GM19351 (cell line): ENCODE data around the gene CLEC16A.

Experiments
- ATAC-seq: cut with Tn5 transposase; IDR thresholded peaks from one replicate; pipeline ENCODE4 v1.9.1; 2021; ENCODE audit warnings: mild to moderate bottlenecking, moderate library complexity; ENCODE audit not compliant: unreplicated experiment

CLEC16A gene

DNA sequence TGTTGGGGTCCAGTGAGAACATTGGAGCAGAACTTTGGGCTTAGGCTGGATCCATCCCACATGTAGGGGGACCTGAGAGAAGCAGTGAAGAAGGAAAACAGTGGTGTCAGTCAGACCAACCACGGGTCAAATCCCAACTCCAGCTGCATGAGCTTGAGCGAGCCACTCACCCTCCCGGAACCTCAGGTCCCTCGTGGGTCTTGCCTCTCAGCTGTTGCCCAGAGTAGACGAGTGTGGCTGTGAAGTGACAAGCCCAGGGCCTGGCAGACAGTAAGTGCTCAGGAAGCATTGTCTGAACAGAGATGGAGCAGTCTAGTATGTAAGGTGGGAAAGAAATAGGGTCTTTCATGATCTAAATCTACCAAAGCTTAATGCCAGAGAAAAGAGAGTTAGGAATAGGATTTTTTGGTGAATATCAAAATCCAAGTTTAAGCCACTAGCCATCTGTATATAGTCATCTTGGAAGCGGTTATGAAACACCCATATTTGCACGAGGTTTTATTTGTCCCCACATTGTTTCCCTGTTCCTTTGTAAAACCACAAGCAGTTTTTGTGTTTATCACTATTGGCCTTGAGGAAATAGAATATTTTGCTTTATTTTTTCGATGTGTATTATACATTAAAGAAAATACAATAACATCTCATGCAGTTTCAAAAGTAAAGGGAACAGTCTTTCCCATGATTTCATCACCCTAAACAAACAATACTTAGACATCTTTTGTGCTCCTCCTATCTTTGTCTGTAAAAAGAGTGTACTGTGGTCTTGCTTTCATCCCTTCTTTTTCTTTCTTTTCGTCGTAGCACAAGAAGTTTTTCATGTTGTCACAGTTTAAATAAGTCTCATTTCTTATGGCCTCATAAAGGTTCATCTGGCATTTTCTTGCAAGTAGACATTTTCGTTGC, 112.0 kb downstream of the CLEC16A start:
- no peak for ATAC-seq

DNA sequence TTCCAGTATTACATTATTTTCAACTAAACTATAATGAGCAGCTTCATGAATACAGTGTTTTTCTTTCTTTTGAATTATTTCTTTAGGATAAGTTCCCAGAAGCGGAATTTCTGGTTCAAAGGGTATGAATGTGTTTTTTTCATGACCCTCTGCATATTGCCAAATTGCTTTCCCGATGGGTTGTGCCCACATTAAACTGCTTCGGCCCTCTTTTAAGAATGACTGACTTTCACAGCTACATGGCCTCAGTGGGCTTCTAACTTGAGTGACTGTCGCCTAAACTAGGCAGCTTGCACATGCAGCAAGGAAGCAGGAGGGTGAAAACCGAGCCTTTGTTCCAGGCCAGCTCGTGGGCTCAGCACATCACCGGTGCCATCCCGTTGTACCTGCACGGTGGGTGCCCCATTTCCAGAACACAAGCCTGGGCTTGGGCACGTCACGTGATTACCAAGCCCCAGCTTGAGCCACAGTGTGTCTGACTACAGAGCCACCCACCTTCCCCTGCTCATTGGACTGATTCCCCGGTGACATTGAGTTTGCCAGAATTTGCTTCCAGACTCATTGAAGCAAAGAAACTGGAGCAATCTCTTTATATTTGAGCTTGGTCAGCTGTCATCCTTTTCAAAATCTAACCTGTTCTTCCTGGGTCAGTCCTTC, 112.8 kb downstream of the CLEC16A start:
- no peak for ATAC-seq

DNA sequence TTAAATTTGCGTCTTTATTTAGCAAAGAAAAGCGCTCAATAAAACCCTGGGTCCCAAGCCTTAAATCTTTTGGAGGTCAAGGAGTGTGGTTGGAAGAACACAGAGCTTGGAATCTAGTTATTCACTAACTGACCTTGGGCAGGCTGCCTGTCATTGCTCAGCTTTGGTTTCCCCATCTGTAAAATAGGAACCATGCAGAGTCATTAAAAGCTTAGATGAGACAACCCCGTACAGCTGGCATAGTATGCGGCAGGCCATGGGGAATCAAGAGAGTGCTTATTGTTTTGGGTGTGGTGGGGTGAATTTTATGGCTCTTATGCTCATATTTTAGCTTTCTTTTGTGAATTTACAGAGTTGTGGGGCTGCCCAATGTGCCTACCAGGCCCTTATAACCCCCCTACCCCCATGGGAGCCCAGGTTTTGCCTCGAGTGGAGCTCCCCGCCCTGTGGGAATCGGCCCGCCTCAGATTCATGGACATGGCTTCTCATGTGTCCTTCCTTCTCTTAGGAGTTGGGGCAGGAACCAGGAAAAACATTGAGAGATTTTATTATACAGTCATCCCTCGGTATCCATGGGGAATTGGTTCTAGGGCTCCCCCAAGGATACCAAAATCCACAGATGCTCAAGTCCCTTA, 113.5 kb downstream of the CLEC16A start:
- ATAC-seq: no peak

DNA sequence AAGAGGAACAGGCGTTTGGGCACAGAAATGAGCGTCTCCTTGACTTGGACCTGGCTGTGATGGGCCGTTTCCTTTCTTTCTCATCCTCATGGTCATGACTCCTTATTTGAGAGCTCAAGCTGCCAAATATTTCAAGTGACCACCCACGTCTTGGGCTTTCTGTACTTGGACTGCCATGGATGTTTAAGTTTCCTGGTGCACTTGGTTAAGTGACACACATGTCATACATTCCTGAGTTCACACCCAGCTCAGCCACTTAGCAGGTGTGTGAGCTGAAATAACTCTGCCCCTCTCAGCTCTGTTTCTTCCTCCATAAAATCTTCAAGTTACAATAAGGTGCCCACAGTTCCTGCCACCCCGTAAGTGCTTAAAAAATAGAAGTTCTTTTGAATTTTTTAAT, 114.5 kb downstream of the CLEC16A start:
- no peak for ATAC-seq

DNA sequence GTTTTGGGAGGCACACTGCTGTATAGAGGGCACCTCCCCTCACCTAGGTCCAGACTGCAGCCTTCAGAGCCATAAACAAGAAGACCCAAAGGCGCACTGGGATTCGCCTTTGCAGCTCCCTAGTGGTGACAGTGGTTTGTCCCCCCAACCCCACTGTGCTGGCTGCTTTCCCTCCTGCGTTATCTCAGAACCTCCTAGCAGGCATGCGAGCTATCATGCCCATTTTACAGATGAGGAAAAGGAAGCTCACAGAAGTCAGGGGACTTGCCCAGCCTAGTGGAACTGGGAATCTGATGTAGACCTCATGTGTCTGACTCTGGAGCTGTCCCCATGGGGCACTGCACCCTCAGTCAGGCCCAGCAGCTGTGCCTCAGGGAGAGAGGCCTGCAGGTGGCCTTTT, 115.2 kb downstream of the CLEC16A start:
- no peak for ATAC-seq

DNA sequence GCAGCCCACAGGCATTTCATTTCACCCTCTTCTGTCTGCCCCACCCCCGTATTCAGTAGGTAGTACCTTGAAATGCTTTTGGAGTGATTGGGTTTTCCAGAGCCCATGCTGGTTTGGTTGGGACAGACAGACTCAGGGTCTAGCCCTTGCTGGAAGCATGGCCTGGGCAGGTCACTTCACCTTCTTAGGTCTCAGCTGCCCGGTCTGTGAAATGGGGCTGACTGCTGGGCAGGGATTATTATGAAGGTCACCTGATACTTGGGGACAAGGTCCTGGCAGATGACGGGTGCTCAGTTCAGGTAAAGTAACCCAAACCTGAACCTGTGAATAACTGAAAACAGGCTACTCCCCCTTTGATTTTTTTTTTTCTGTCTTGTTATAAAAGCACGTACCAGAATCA, 116.0 kb downstream of the CLEC16A start:
- ATAC-seq: no peak

DNA sequence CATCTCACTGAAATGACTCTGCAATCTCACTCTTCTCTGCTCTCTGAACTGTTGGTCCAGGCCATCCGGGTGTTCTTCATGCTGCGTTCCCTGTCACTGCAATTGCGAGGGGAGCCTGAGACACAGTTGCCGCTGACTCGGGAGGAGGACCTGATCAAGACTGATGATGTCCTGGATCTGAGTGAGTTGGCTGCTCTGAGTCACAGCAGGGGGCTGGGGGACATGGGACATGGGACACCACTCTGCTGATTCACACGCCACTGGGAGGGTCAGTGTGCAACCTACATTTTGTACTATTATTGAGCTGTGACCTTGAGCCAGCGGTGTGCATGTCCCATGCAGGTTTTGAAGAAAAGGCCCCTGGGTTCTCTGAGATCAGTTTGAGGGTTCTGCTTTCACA, 116.5 kb downstream of the CLEC16A start:
- no peak for ATAC-seq

DNA sequence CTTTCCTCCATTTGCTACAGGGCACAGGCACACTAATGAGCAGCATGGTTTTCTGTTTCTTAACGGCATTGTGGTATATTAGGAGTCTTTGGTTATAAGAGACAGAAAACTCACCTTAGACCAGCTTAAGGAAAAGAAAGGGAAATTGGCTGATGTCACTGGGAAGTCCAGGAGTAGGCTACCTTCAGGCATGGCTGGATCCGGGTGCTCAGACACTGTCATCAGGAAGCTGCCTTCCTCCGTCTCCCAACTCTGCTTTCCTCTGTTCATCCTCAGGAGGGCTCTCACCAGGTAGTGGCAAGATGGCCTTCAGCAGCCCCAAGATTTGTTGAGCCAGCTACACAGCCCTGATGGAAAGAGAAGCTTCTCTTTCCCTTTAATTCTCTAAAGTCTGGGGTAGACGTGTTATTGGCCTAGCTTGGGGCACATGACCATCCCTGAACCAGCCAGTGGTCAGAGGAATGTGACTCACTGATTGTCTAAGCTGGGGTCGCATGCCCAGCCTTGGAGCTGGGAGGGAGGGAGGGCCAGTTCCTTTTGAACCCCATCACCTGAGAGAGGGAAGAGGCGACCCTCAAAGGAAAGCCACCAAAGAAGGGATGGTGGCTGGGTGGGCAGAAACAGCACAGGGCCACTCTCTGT, 117.4 kb downstream of the CLEC16A start:
- no peak for ATAC-seq

DNA sequence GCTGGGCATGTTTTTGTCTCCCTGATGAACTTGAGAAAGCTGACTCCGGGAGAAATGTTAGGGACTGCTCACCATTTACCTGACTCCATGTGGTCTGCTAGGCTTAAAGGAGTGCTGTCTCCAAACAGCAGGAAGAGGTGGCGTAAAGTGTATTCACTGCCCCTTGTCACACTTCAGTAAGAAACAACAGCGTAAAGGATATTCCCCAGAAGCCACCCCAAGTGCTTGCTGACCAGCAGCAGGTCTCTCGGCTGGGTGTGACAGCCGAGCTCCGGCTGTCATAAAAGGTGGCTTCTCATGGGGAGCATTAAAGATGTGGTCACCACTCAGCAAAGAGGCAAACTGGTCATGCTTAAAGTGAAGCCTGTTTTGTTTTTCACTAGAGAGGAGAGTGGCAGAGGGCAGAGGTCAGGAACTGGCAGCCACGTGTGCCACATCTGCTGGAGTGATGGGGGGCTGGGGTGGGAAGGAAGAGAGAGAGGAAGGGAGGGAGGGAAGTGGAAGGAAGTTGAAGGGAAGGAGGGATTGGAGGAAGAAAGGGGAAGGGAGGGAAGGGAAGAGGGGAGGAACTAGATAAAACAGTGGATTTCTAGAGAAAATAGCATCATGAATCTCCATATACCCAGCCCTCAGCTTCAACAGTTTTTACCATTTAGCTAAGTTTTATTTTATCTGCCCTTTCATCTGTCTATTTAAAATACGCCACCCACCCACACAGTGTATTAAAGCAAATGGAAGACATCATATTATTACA, 119.3 kb downstream of the CLEC16A start:
- no peak for ATAC-seq

DNA sequence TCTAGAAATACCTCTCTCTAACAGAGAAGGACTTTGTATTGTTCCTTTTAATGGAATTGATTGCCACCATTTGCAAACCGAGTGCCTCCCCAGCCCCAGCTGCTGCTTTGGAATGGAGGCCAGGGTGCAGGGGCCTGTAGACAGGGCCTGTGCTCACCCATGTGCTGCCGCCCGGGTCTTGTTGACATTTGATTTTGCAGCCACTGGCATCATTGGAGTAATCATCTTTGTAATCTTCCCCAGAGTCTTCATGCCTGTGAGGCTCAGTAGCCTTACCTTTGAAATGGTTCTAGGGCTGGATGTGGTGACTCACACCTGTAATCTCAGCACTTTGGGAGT, 119.8 kb downstream of the CLEC16A start:
- ATAC-seq: no peak

DNA sequence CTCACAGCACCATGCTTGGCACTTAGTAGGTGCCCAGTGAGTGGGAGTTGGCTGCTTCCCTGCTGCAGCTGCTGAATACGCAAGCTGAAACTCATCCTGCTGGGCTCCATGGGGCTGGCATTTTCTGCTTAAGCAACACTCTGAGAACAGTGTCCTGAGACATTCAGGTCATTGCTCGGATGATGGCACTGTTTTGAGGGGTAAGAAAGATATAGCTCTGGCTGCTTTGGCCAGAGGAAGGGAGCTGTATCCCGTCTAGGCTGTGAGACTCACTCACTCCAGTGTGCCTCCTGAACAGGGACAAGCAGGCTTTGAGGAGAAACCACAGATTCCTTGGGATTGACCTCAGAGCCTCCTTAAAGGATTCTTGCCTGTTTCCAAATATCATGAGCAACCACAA, 120.5 kb downstream of the CLEC16A start:
- no peak for ATAC-seq

DNA sequence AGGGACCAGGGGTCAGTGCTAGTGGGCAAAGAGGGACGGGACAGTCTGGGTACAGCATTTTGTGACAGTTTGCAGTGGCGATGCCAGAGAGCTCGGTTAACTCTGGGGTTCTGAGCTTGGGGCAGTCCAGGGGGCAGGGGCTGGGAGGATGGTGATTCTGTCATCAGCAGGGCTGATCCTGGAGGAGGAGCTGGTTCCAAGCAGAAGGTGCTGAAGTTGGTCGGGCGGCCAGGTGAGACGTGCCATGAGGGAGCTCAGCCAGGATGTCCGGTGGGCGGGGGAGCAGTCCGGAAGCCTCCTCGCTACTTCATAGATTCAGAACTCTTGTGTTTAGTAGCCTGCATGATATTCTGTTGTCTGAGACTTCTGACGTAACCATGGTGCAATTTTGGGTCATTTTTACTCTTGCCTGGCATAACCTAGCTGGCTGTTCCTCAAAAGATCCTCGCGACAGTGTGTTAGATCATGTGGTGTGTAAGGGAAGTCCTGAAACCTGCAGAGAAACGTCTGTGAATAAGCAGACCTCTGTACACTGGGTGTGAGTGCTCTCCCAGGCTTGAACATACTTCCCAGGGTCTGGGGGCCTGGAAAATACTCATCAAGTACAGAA, 122.0 kb downstream of the CLEC16A start:
- no peak for ATAC-seq

DNA sequence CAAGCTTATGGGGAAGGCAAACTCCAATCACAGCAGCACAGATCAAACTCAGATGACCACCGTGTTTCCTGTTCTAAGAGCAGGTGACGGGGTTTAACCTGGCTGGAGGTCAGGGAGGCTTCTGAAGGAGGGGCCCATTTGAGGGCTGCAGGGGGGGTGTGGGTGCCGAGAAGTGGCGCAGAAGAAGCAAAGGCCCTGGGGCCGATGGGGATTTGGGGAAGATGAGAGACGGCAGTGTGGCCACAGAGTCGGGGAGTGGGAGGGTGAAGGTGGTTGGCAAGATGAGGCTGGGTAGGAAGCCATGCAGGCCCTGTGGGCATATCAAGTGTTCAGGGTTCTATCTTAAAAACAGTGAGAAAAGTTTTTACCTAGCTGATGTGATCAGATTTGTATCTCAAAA, 122.9 kb downstream of the CLEC16A start:
- ATAC-seq: no peak

DNA sequence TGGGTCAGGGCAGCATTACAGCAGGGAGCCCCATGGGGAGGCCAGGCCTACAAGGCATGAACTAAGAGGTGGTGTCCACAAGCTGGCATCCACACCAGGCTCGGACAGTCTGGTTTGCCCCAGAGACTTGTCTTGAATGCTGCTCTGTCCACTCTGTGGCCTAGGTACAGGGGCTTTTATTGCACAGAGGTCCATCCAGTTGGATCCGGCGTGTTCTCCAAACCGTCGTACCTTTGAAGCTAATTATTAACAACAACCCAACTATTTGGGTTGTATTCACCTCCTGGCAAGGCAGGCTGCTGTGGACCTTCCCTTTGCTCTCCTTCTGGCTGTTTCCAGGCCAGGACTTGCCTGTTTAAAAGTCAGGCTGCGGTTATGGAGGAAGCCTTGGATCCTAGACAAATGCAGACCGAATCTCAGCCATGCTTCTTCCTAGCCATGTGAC, 123.4 kb downstream of the CLEC16A start:
- ATAC-seq: no peak

DNA sequence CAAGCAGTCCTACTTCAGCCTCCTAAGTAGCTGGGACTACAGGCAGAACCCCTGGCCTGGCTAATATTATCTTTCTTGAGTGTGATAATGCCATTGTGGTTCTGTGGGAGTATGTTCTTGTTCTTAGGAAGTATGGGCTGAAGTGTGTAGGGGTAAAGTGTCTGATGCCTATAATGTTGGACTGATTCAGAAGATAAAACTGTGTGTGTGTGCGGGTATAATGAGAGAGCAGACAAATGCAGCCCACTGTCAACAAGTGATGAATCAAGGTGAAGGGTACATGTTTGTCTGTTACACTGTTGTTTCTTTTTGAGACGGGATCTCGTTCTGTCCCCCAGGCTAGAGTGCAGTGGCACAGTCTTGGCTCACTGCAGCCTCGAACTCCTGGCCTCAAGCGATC, 127.5 kb downstream of the CLEC16A start:
- ATAC-seq: no peak

DNA sequence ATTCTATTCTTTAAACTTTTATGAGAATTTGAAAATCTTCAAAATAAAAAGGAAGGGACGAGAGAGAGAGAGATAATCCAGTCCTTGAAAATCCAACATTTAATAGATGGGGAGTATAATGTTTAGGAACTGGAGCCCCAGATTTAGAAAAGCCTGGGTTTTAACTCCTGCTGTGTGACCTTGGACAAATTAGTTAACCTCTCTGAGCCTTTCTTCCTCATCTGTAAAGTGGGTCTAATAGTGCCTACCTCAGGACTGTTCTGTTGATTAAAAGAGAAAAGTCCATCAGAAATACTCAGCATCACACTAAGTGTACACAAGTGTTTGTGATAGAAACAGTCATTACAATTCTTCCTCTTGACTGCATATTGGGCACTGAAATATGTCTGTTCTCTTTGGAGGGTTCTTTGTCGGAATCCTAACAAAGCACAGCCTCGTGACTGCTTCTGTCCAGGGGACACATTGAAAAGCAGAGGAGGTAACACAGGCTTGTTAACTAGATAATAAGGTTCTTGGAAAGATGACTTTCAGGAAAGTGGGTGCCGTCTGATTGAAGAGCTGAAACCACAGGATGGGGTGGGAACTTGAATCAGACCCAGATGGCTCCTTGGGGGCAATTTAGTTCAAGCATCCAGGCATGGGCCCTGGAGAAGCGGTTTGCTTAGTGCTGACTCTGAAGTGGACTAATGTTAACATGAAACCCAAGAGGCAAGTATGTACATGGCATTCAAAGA, 128.2 kb downstream of the CLEC16A start:
- no peak for ATAC-seq

DNA sequence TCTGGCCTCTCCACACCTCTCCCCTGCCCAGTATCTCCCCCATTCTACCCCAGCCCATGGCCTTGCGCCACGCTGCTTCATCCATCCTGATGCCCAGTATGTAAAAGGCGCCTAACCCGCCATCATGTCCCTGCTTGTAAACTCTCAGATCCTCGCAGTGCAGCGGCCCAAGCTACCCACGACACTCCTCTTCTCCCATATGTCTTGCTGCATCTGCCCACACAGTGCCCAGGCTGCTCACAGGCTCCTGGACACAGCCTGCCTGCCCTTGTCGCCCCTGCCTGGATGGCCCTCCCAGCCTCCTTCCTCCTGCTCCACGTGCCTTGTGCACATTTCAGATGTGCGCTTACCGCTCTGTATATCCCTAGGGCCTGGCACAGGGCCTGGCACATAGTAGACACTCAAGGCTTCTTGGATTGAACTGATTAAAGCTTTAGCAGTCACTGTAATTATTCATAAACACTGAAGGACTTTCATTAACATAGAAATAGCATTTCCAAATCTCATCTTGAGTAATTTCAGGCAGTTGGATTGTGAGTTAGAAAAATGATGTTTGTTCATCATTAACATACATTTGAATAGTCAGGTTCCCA, 129.1 kb downstream of the CLEC16A start:
- ATAC-seq: no peak

DNA sequence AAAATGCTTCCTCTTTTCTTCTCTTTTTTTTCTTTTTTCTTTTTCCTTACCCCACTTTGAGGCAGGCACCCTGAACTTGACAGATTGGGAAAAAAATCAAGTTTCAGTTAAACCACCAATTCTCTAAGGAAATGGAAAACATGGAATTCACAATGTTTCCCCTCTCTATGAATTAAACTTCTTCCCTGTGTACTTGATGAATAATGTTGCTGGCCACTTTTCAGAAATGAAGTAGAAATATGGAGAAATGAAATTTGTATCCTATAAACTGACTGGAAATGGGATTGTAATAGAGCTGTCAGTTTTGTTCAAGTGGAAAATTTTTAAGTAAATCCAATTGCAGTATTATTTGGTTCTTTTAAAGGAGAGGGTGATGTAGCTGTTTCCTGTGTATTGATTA, 129.8 kb downstream of the CLEC16A start:
- no peak for ATAC-seq

DNA sequence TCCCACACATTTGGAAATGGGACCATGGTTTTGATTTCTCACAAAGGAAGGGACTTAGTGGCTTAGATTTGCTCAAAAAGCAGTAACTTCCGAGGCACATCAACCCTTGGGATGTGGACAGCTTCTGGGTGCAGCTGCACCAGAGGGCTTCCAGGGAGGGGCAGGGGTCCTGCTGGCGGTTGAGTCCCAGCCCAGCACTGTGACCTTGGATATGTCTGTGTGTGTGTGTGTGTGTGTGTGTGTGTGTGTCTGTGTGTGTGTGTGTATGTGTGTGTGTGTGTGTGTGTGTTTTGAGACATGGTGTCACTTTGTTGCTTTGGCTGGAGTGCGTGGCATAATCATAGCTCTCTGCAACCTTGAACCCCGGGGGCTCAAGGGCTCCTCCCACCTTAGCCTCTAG, 130.8 kb downstream of the CLEC16A start:
- ATAC-seq: no peak
